WTC11 (cell line): ENCODE results near the gene URAD. TPM values are rescaled to one million over a fixed set of nuclear protein-coding genes. Genes with fewer than 3 reads are reported as not detected.
"Not testable (repeated sequence)": the region's sequence is repeated elsewhere in the genome, so short reads cannot be mapped to it uniquely, and the experiment has no call there.

Experiments used
- ATAC-seq: fragments of 200-7000 bp; cut with Tn5 transposase; 2 replicates; pipeline ENCODE4 v1.10.0; 2021; ENCODE audit warnings: mild to moderate bottlenecking, moderate library complexity
- CTCF ChIA-PET: fragments of 300-600 bp; sonication (Branson Sonifier 250); formaldehyde crosslinking; loops from one replicate; lab custom pipeline; 2021; ENCODE audit warnings: antibody characterized with exemption; lab: Charles Lee
- POLR2A ChIA-PET: fragments of 350-600 bp; sonication (Branson Sonifier 250); formaldehyde crosslinking; loops from one replicate; lab custom pipeline; 2021; ENCODE audit warnings: antibody characterized with exemption; lab: Charles Lee
- DNase-seq: peaks from one replicate; pipeline ENCODE4 v3.0.0; 2021; ENCODE audit warnings: low spot score
- H3K27ac Mint-ChIP-seq: 2 replicates; pipeline ENCODE4 v1.8.0; 2021; ENCODE audit warnings: mixed read lengths
- H3K27me3 Mint-ChIP-seq: 2 replicates; pipeline ENCODE4 v1.8.0; 2021; ENCODE audit warnings: low read depth, mild to moderate bottlenecking, moderate library complexity, mixed read lengths
- H3K36me3 Mint-ChIP-seq: 2 replicates; pipeline ENCODE4 v1.8.0; 2021; ENCODE audit warnings: mixed read lengths
- H3K4me1 Mint-ChIP-seq: 2 replicates; pipeline ENCODE4 v1.8.0; 2022; ENCODE audit warnings: mixed read lengths
- H3K4me3 Mint-ChIP-seq: 2 replicates; pipeline ENCODE4 v1.8.0; 2021; ENCODE audit warnings: mild to moderate bottlenecking, moderate library complexity, mixed read lengths
- H3K9me3 Mint-ChIP-seq: 2 replicates; pipeline ENCODE4 v1.8.0; 2021; ENCODE audit warnings: mixed read lengths
- ARID4B ChIP-seq: sonication (generic); formaldehyde crosslinking; IDR thresholded peaks from 2 replicates; pipeline ENCODE4 v1.8.0; 2023; ENCODE audit warnings: missing genetic modification reagents, mild to moderate bottlenecking, borderline replicate concordance
- ATF1 ChIP-seq: sonication (generic); formaldehyde crosslinking; IDR thresholded peaks from 2 replicates; pipeline ENCODE4 v1.8.1; 2023; ENCODE audit warnings: mild to moderate bottlenecking, moderate library complexity, missing genetic modification reagents
- ATF6 ChIP-seq: sonication (generic); formaldehyde crosslinking; IDR thresholded peaks from 2 replicates; pipeline ENCODE4 v1.8.1; 2023; ENCODE audit warnings: mild to moderate bottlenecking, missing genetic modification reagents
- NR2C2 ChIP-seq: sonication (generic); formaldehyde crosslinking; IDR thresholded peaks from 2 replicates; pipeline ENCODE4 v1.8.0; 2022; ENCODE audit warnings: mild to moderate bottlenecking, missing genetic modification reagents
- RORB ChIP-seq: fragments of 250-450 bp; sonication (Bioruptor Pico); IDR thresholded peaks from 2 replicates; pipeline ENCODE4 v1.9.0; 2021; ENCODE audit warnings: mild to moderate bottlenecking
- SMAD3 ChIP-seq: sonication (generic); formaldehyde crosslinking; IDR thresholded peaks from 2 replicates; pipeline ENCODE4 v1.8.0; 2022; ENCODE audit warnings: missing genetic modification reagents, mild to moderate bottlenecking, borderline replicate concordance
- USF2 ChIP-seq: sonication (generic); formaldehyde crosslinking; IDR thresholded peaks from 2 replicates; pipeline ENCODE4 v1.8.1; 2023; ENCODE audit warnings: mild to moderate bottlenecking, missing genetic modification reagents, moderate library complexity
- ZNF263 ChIP-seq: sonication (generic); formaldehyde crosslinking; IDR thresholded peaks from 2 replicates; pipeline ENCODE4 v1.8.1; 2022; ENCODE audit warnings: low read depth, mild to moderate bottlenecking, moderate library complexity, missing genetic modification reagents
- ZNF423 ChIP-seq: fragments of 250-450 bp; sonication (Bioruptor Pico); IDR thresholded peaks from 2 replicates; pipeline ENCODE4 v2.1.2; 2022; ENCODE audit warnings: mild to moderate bottlenecking, moderate library complexity
- ZNF532 ChIP-seq: fragments of 250-450 bp; sonication (Bioruptor Pico); IDR thresholded peaks from 2 replicates; pipeline ENCODE4 v1.9.0; 2021; ENCODE audit warnings: mild to moderate bottlenecking, borderline replicate concordance
- total RNA-seq: library from RNA; stranded (reverse); gene quantifications from 3 replicates; pipeline ENCODE4 v1.2.3, GENCODE V29; 2021

URAD gene
- total RNA-seq, 1 experiment from 2014 or later: not detected

- TF ChIP-seq NR2C2 (CRISPR knock-in tag) (no peak), SMAD3 (no peak), ZNF532 (CRISPR knock-in tag) (no peak), ARID4B (no peak), ATF6 (CRISPR knock-in tag) (no peak), ZNF423 (no peak), ATF1 (CRISPR knock-in tag) (no peak)
These were observed 23.9 kb upstream of the URAD start (continued) for GRCh38 chr13:28012383-28012782.

GRCh38 chr13:28010046-28010445, 21.6 kb upstream of the URAD start:
- H3K36me3 Mint-ChIP-seq: no peaks in the 10 kb centered on the region
- no peak overlapping the region for H3K27ac Mint-ChIP-seq
- DNase-seq (no peak), ATAC-seq (no peak)
- POLR2A ChIA-PET: no interaction called here
- H3K4me3 Mint-ChIP-seq: no peak overlapping the region
- TF ChIP-seq ZNF263 (CRISPR knock-in tag) (no peak), RORB (no peak), USF2 (CRISPR knock-in tag) (no peak)
- peaks cover 4% of the 10 kb centered on the region; the same call in 1 of the 2 replicates for H3K27me3 Mint-ChIP-seq
- no peaks in the 10 kb centered on the region for H3K9me3 Mint-ChIP-seq
- CTCF ChIA-PET: interaction anchor here (0.8 kb wide), 1 partner anchor 787 kb away, joined by 3 read pairs; no protein-coding TSS in a partner anchor
- peaks cover 18% of the 10 kb centered on the region for H3K4me1 Mint-ChIP-seq

- H3K27me3 Mint-ChIP-seq, H3K27ac Mint-ChIP-seq, H3K4me3 Mint-ChIP-seq, H3K9me3 Mint-ChIP-seq, ATAC-seq, H3K36me3 Mint-ChIP-seq, CTCF ChIA-PET, POLR2A ChIA-PET, H3K4me1 Mint-ChIP-seq, DNase-seq: not testable (repeated sequence)
These were observed 16.5 kb upstream of the URAD start for GRCh38 chr13:28005016-28005415.
